GM18526 (cell line): ENCODE results near the gene ELF1.

Experiments used
- POLR2A ChIP-seq: IDR thresholded peaks from 3 replicates; pipeline ENCODE4 v1.6.1; 2011; ENCODE audit not compliant: insufficient read length; ENCODE audit errors: extremely low read depth

ELF1 gene

GRCh38 chr13:40996426-40997092, 22.6 kb downstream of the ELF1 start:
- no peak for TF ChIP-seq POLR2A

GRCh38 chr13:40995997-40996396, 23.1 kb downstream of the ELF1 start:
- no peak for TF ChIP-seq POLR2A

- TF ChIP-seq POLR2A: no peak
Observed at GRCh38 chr13:40994581-40995230, 24.4 kb downstream of the ELF1 start.

DNA sequence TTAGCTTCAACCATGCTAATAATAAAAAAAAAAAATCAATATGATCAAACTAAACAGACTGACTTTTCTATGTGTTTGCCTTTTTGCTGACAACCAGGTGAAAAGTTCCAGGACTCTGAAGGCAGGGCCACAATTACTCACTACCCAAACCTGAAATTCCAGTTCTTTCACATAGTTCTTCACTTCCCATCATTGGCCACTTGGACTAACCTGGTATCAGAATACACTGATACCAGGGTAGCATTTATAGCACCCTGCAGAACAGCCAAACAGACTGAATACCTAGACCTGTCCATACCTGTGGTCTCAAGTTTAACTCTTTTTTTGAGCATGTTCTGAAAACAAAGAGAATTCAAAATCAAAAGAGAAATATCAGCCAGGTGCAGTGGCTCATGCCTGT, 25.1 kb downstream of the ELF1 start:
- TF ChIP-seq POLR2A: no peak

GRCh38 chr13:40992678-40993518, 26.2 kb downstream of the ELF1 start:
- no peak for TF ChIP-seq POLR2A

GRCh38 chr13:40987606-40988280, 31.4 kb downstream of the ELF1 start:
- no peak for TF ChIP-seq POLR2A

- TF ChIP-seq POLR2A: no peak
Observed at GRCh38 chr13:40986101-40986856, 32.8 kb downstream of the ELF1 start.

DNA sequence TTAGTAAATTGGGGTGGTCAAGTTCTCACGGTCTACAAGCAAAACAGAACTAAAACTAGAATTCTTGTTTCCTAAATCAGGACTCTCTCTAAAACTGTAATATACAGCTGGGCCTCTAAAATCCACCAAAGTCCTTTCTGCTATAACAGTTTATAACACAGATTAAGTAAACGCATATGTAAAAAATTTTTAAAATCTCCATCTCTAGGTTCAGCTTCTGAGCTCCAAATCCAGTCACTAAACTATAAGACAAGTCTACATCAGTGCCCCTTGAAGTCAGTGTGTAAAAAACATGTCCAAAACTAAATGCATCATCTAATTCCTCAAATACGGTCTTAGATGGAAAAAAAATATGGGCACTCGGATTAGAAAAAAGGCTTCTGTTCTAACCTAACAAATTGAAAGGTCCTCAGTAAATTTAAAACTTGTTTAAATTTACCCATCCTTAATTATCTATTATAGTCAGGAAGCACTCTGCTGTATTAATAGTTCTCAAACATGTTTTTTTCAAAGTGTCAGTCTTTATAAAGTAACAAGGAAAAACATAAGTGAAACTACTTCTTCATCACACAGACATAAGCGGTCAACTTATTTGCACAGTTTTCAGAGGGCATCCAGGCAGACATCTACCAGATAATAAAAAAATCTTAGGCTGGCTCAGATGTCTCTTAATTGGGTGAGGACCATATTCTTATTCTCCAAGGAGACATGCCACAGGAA, 33.6 kb downstream of the ELF1 start:
- no peak for TF ChIP-seq POLR2A

DNA sequence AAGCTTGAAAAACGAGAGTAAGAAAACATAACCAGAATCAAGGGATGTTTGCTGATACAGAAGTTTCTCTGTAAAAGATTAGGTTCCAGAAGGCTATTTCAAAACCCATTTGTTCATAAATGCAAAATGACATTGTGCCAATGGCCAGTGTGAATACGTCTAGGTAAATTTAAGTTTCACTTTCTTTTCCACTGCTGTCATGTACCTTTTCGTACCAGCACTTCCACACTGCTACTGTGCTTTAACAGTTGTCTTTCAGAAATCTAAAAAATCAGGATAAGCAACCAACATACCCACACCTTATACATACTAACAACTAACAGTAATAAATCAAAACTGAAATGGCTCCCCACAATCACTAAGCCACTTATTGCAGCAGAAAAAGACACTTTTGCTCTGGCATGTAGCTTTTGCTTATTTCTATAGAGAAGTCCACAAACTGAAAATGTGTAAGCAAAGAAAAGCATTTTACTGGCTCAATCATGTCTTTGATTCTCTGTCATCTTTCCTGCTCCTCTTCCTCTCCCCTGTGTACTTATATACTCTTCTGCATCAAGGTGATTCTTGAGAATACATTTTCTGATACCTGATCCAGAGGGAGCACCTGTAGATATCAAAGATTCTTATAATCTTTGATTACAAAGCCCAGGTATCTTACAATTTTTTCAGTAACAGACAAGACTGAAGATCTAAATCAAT, 34.3 kb downstream of the ELF1 start:
- TF ChIP-seq POLR2A: no peak

DNA sequence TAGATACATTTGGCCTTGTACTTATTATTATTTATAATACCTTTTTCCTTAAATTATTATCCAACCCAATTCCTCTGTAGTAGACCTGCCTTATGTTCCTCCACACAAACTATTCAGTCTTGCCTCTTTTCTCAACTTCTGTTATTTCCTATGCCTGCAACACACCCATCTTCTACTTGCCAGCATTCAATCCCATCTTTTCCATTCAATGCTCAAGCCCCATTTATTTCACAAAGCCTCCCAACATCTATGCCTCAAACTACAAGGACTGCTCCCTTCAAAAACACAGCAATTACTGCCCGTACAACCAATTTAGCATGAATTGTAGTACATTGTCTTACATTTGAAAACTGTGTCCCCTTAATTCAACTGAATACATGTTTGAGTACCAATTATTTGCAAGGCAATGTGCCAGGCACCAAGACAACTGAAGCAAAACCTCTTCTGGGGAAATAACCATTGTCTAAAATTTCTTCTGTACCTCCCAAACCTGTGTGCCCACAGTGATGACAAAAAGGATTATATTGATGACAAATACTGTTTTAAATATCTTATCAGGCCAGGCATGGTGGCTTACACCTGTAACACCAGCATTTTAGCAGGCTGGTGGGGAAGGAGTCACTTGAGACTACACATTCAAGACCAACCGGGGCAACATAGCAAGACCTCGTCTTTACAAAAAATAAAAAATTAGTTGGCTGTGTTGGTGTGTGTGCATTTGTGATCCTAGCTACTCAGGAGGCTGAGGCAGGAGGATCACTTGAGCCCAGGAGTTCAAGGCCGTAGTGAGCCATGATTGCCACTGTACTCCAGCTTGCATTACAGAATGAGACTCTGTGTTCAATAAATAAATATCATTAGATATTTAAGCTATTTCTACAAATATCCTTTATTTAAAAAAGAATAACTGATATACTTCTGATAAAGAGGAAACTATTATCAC, 35.1 kb downstream of the ELF1 start:
- TF ChIP-seq POLR2A: no peak

- TF ChIP-seq POLR2A: no peak
Observed at GRCh38 chr13:40983259-40983658, 35.9 kb downstream of the ELF1 start.

DNA sequence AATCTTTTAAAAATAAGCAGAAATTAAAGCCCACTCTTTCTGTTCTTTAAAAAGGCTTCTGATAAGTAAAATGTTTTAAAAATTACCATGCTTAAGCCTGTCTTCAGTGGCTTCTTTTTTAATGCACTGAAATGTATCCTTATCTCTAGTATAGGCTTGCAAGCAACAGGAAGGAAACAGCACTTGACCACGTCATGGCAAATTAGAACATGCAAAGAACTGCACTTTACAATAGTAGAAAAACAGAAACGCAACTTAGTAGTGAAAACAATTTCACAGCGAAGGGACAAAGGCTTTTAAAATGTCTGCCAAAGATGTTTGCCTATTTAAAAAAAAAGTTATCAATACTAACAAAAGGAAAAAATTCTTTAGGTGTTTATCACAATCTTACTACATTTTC, 36.3 kb downstream of the ELF1 start:
- no peak for TF ChIP-seq POLR2A
